Heart left ventricle (tissue), 13 donors: ENCODE results near the gene HSPD1.

Experiments used
- CTCF ChIP-seq, 12 donors: fragments of 200-600 bp; sonication (generic) in 4 of 12; IDR thresholded peaks; one replicate each; pipeline versions ENCODE4 v1.5.0 to v1.8.0; 2018 to 2022; ENCODE audit warnings: antibody characterized with exemption in 12 of 12, mild to moderate bottlenecking in 5 of 12
- POLR2A ChIP-seq, 2 donors: fragments of 450-650 bp; IDR thresholded peaks; one replicate each; pipeline ENCODE4 v1.6.1; 2017; ENCODE audit warnings: antibody characterized with exemption in 2 of 2, mild to moderate bottlenecking in 2 of 2, moderate library complexity in 2 of 2
- donor health status: ischemic (EF 13 %, LVEDD 7.1; RV severe dilation, severe dysfunction).
- donor health status: DM: no; HTN: yes; CAD: no.
- donor health status: DM: no; HTN: no; CAD: no.
- donor health status: ischemic (EF 25% LVEDD 6.9; RV normal size, moderate dysfunction).
- donor health status: ischemic (EF 25% LVEDD 5.7; RV mildly dilated, moderate dysfunction).
- donor health status: ischemic (EF 35%, LVEDD 5.7; RV mildly dilated, moderate dysfunction).
- donor health status: nonischemic (EF 11% LVEDD 7.7; RV severe dilation, severe dysfunction).
- donor health status: DM: yes; HTN: yes; CAD: no.
- donor health status: PGD.
- donor health status: ischemic (EF 29% LVEDD 5.4; RV normal size, mild dysfunction).
- donor health status: nonischemic (EF 23%, LVEDD 6.1; RV moderate dilation, normal function).

- TF ChIP-seq CTCF (IDR thresholded peaks at IDR 0.05) (no peak), POLR2A (IDR thresholded peaks at IDR 0.05) (no peak)
Observed at GRCh38 chr2:197506658-197507057, 7.0 kb upstream of the HSPD1 start.
